Brain microvascular endothelial cell (primary cell): ENCODE measurements around the gene VPS4A.

Experiments used
- DNase-seq: peaks from one replicate; pipeline ENCODE4 v3.0.0-alpha.2; 2020
- H3K27ac ChIP-seq: fragments of 250-450 bp; sonication (Bioruptor Pico); 2 replicates; pipeline ENCODE4 v1.5.1; 2020; ENCODE audit warnings: mild to moderate bottlenecking, moderate library complexity
- H3K27me3 ChIP-seq: fragments of 250-450 bp; sonication (Bioruptor Pico); replicated peaks from 2 replicates; pipeline ENCODE4 v1.5.1; 2020; ENCODE audit warnings: mild to moderate bottlenecking
- H3K36me3 ChIP-seq: fragments of 250-450 bp; sonication (Bioruptor Pico); replicated peaks from 2 replicates; pipeline ENCODE4 v1.5.1; 2020; ENCODE audit warnings: mild to moderate bottlenecking
- H3K4me3 ChIP-seq: 2 replicates; pipeline ENCODE4 v1.5.1; 2011; ENCODE audit warnings: low read depth, mild to moderate bottlenecking, control low read depth, low read length, moderate library complexity
- CTCF ChIP-seq: IDR thresholded peaks from 2 replicates; pipeline ENCODE4 v1.5.1; 2011; ENCODE audit warnings: low read depth, mild to moderate bottlenecking, moderate library complexity, low read length, control low read depth, inconsistent platforms; ENCODE audit errors: missing control alignments
- in situ Hi-C: cut with HindIII; loops from 2 replicates; pipeline ENCODE4 v1.10.0; 2017; ENCODE audit warnings: low sequenced_read_pairs, low pct_ligation_motif_present

VPS4A gene

GRCh38 chr16:69301187-69301586 is 10.0 kb upstream of the VPS4A start:
- H3K4me3 ChIP-seq: no peak overlapping the region
- no peak for DNase-seq
- H3K27ac ChIP-seq: no peak overlapping the region
- no peaks in the 10 kb centered on the region for H3K27me3 ChIP-seq
- peaks cover 12% of the 10 kb centered on the region for H3K36me3 ChIP-seq
- in situ Hi-C loops: no loop called here
- no peak for TF ChIP-seq CTCF

DNA sequence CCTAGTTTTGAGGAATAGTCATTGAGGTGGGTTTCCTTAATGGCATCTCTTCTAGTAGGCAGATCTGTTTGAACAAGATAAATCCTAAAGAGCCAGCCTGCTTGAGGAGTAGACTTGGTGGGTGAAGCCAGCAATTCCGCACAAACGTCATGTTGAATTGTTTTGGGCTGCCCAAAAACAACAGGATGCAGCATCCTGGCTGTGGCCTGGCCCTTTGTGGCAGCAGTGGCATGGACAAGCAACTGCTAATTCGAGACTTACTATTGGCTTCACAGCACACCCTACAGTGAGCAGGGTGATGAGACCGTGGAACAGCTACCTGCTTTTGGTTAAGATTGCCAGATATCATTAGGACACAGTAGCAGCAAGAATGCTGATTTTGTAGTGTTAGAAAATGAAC is 9.3 kb upstream of the VPS4A start:
- Histone ChIP-seq H3K4me3 (no peak overlapping the region), H3K36me3 (peaks cover 12% of the 10 kb centered on the region), H3K27me3 (no peaks in the 10 kb centered on the region), H3K27ac (no peak overlapping the region)
- in situ Hi-C loops: no loop called here
- no peak for TF ChIP-seq CTCF
- DNase-seq: no peak

- in situ Hi-C loops: no loop called here
- TF ChIP-seq CTCF: no peak
- Histone ChIP-seq H3K4me3 (no peak overlapping the region), H3K36me3 (peaks cover 12% of the 10 kb centered on the region), H3K27ac (no peak overlapping the region), H3K27me3 (no peaks in the 10 kb centered on the region)
- DNase-seq: no peak
Measured at GRCh38 chr16:69302301-69302700, 8.8 kb upstream of the VPS4A start.

- Histone ChIP-seq H3K4me3 (no peak overlapping the region), H3K36me3 (no peaks in the 10 kb centered on the region), H3K27ac (no peak overlapping the region), H3K27me3 (no peaks in the 10 kb centered on the region)
- no peak for DNase-seq
- TF ChIP-seq CTCF: no peak
- in situ Hi-C loops: no loop called here
Measured at GRCh38 chr16:69306031-69306430, 5.1 kb upstream of the VPS4A start.

GRCh38 chr16:69307091-69307490 is 4.1 kb upstream of the VPS4A start:
- Histone ChIP-seq H3K27ac (no peak overlapping the region), H3K27me3 (no peaks in the 10 kb centered on the region), H3K36me3 (no peaks in the 10 kb centered on the region), H3K4me3 (no peak overlapping the region)
- in situ Hi-C loops: no loop called here
- no peak for TF ChIP-seq CTCF
- DNase-seq: no peak

DNA sequence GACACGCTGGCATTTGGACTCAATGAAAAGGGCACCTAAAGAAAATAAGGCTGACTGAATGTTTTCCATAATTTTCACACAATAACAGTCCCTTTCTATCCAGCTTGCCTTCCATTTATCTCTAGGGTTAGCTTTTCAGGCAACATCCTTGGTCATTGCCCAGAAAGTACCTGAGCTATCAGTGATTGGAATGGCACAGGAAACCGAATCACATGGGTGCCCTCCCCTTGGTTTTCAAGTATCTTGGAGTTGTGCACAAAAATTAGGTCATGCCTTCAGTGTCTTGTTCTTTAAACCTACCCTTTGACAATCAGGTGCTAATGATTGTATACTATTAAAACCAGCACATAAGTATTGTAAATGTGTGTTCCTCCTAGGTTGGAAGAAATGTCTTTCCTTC is 3.3 kb upstream of the VPS4A start:
- in situ Hi-C loops: no loop called here
- DNase-seq: no peak
- no peaks in the 10 kb centered on the region for H3K36me3 ChIP-seq
- H3K4me3 ChIP-seq: no peak overlapping the region
- H3K27ac ChIP-seq: no peak overlapping the region
- TF ChIP-seq CTCF: no peak
- H3K27me3 ChIP-seq: no peaks in the 10 kb centered on the region
